IPS DF 4.7 (cell line): Measurements from ENCODE around the gene GUCA2A.
"Not testable (repeated sequence)": the region's sequence is repeated elsewhere in the genome, so short reads cannot be mapped to it uniquely, and the experiment has no call there.

Experiments
- DNase-seq: peaks from one replicate; pipeline ENCODE4 v3.0.0-alpha.2; 2013; ENCODE audit warnings: low spot score; ENCODE audit errors: extremely low read depth

The GUCA2A gene, protein sequence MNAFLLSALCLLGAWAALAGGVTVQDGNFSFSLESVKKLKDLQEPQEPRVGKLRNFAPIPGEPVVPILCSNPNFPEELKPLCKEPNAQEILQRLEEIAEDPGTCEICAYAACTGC

DNA sequence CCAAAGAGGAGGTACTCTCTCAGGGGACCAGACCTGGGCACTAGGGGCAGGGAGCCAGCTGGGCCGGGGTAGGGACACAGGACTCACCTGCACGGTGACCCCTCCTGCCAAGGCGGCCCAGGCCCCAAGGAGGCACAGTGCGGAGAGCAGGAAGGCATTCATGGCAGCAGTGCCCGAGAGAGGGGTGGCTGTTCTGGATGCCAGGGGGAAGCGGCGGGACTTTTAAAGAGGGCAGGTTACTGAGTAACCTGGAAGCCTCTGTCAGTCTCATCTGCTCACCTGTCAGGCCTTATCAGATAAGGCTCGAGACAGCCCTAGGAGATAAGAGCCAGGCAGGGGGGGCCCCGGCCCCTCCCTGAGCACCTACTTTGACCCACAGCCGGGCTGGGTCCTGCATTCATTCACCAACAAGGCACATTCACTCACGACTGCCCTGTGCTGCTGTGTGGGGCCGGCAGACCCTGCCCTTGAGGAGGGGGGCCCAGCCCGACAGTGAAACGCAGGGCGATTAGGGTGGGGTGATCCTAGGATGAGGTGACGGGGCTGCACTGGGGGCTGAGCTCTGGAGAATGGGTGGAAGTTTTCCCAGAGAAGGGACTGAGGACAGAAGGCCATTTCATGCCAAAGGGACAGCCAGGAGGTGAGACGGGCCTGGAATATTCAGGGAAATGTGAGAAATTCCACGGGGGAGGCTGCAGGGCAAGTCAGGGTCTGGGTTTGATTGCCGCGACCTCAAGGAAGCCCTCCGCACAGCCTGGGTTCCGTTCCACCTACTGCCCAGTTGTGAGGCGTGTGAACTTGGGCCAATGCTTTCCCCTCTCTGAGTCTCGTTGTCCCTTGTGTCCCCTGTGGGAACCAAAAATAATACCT lies at the start of gene GUCA2A:
Gene GUCA2A (minus strand): TSS at position 195 of the 870 bp plus-strand sequence. CDS start 33 bp downstream, at position 162.
- DNase-seq = no peak

DNA sequence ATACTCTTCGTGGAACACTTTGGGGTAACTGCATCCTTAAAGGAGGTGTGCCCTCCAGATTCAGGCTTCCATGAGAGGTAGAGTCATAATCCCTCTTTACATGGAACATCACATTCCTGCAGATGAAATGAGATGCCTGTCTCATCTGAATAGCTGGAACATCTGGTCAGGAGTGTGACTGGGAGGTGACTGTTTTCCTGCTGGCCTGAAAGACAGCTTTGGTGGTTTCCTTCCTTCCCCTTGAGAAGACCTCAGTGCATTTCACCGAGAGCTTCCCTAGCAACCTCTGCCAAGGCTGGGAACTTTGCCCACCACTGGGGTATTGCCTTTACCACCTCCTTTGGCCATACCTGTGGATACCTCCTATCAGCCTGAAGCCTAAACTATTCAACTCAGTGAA lies 46.7 kb upstream of the GUCA2A start:
- DNase-seq = no peak

DNA sequence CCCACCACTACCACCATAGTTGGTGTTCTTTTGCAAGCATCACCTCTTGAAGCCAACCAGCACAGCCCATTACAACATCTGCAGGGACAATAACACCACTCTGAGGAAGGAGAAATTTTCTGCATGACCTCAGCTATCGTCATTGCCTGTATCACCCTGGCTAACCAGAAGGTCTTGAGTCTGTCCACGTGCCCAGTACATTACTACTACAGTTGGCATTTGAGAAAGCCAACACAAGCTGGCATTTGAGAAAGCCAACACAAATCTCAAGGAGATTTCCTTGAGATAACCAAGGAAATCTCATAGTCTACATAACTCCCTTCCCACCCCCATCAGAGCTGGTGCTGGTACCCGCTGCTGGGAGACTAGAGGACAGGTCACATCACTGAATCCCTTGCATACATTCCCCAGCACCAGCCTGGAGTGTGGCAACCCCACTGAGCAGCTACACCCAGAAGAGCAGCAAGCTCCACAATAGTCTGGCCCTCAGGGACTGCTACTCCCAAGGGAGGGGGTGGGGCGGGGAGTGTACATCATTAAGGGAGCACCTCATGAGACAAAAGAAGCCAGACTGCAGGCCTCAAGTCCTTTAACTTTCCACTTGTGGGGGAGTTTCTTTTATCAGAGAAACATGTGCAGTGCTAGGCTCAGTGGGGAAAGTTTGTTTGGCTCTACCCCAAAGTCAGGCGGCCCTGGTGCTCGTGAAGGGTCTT lies 46.0 kb upstream of the GUCA2A start:
- no peak for DNase-seq

DNA sequence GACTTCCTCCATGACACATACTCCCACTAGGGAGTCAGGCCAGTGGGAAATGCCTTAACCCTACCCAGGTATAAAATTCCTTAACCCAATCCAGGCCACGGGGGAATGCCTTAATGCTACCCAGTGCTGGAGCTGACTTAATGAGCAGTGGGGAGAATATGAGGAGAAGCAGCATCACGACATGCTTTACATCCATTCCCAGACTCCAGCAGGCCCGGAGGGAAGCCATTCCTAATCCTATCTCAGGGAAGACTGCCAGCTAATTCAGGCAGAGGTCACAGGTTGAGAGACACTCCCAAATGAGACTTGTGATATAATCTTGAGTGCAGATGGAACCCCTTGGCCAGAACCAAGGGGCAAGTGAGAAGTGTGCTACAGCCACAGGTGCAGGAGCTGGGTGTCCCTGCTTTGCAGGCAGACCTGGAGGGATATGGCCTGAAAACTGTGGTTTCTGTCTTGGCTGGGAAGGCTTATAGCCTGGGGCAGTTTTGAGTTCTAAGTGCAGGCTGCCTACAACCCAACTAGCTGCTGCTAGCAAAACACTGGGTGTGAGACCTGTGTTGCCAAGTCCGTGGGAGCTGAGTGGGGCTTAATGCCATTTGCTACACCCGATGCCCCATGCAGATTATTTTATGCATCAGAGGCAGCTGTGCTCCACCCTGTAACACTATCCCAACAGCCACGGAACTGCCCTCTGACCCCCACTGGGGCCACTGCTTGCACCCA lies 45.1 kb upstream of the GUCA2A start:
- DNase-seq = no peak

DNA sequence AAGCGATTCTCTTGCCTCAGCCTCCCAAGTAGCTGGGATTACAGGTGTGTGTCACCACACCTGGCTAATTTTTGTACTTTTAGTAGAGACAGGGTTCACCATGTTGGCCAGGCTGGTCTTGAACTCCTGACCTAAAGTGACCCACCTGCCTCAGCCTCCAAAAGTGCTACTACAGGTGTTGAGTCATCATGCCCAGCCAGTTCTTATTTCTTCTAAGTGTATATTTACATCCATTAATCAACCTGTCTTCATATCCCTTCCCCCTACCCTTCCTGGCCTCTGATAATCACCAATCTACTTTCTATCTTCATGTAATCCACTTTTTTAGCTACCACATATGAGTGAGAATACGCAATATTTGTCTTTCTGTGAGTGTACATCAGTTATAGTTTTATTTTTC lies 42.4 kb upstream of the GUCA2A start:
- not testable (repeated sequence) for DNase-seq

DNA sequence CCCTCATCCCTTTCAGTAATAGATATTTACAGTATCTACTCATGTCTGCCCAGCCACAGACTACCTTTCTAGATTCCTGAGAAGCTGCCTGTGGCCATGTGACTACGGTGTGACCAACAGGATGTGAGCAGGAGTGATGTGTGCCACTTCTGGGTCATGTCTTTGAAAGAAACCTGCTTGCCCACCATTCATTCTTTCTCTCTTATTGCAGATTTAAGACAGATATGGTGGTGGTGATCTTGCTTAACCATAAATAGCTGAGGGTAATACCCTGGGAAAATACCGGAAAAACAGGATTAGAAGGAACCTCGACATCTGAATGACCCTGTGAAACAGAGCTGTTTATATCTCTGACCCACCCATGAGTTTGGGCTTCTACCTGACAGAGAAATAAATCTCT lies 41.6 kb upstream of the GUCA2A start:
- no peak for DNase-seq

DNA sequence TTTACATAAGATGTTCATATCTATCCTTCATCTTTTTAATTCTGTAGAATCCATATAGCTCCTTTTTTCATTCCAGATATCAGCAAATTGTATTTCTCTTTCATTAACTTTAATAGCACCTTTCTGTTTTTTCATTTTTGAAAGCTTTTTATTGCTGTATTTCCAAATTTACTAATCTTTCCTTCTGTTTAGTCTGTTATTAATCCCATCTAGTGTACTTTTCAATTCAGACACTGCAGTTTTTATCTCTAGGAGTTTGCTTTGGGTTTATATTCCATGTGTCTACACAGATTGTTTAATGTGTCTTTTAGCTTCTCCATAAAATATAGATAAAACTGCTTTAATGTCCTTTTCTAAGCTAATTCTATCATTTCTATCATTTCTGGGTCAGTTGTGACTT lies 37.4 kb upstream of the GUCA2A start:
- no peak for DNase-seq

DNA sequence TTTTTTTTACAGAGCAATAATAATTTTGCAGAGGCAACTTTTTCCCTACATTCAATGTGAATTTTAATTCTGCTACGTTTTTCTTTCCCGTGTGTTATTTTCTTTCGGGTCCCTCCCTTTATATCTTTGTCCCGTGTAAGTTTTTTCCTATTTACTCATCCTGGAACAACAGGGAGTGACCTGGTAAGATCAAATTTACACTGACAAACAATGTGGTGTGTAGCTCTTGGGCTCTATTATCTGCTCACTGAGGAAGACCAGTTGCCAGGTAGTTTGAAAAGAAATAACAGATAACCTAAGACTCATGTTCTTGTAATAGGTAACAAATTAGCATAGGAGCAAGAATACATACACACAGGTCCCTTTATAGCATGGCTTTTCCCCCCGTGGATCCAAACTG lies 33.7 kb upstream of the GUCA2A start:
- DNase-seq = no peak

DNA sequence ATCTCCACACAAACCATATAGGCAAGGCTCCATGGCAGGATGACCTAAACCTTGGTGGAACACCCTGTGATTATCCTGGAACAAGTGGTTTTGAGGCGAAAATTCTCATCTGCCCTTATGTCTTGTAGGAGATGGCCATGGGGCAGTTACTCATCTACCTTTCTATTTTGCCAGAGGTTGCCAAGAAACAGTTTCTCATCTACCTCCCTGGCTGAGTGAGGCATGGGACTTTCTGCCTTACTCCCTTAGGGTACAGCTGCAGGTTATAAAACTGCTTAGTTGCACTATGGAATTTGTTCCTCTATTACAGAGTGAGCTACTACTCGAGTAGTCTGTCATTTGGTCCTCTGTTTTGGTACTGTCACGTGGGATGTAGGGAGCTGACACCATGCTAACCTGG lies 31.3 kb upstream of the GUCA2A start:
- no peak for DNase-seq

DNA sequence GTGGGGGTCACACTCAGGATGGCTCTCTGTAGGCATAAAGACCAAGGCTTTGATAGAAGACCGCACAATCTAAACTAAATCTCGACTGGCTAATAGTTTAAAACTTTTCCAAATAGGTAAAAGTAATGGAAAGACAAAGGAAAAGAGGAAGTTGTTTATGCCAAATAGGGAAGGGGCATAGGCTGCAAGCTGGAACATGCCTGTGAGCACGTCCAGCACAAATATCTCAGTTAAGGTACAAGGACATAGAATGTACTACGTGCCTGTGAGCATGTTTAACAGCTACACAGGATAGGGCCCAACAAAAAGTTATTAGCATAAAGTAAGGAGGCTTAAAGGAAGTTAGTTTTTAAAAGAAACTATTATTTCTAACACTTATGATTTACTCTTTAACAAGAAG lies 27.6 kb upstream of the GUCA2A start:
- DNase-seq = no peak

DNA sequence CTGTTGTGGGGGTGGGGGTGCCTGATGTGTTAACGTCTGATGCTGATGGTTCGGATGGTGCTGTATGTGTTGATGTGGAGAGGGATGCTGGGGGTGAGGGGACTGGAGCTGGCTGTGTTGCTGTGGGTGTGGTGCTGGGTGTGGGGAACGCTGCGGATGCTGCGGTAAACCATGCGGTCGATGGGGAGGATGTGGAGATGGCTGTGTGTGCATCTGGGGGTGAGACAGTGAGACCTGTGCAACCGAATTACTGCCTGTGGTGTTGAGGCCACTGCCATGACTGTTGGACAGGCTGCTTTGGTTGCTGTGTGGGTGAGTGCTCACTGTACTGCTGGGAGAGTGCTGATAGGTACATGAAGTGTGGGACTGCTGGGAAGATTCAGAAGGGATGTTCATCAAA lies 26.8 kb upstream of the GUCA2A start:
- no peak for DNase-seq

DNA sequence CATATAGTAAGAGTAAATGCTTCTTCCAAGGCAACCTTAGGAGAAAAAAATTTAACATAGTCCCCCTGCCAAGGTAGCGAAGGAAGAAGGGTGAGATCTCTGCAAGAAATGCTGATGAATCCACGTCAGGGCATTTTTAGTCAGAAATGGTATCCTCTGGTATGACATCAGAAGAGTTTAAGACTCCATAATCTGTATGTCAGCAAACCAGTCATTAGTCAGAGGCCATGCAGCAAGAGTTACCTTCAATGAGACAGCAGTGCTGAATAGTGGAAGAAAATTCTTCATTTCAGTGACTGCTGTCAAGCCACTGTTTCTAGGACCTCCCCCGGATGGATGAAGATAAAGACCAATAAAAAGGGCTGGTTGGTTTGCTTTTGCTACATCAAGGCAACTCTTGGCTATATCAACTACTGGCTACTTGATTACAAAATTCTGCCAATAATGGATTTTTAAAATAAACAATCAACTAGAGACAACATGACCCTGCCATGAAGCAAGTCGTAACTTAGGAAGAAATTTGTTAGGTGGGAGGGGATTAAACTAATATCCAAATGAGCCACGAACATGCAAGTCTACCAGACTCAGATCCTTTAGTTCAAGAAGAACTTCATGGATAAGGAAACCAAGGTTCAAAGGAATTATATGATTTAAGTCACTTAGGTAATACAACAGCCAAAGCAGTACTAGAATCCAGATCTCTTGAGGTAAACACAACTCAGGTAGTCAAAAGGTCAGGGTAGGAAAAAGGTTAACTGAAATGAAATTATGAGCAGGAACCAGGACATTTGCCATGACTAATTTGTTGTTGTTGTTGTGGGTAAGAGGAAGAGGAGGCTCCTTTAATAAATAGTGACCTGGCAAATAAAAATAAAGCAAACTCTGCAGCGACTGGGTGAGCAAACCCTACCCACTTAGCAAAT lies 25.6 kb upstream of the GUCA2A start:
- no peak for DNase-seq

DNA sequence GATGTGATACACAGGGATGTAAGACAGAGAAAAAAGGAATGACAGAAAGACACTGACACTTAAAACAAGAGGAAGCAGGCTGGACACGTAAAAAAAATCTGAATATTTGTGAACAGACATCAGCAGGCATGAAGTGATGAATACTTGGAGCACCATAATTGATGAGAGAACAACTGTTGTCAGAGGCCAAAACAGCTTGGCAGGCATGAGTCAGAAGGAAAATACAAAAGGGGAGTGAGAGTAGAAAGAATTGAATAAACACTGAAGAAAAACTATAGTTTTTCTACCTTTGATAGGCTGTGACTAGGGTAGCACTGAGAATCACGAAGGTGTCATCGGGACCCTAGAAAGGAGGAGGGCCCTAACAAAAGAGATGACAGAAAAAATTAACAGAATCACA lies 21.6 kb upstream of the GUCA2A start:
- no peak for DNase-seq

DNA sequence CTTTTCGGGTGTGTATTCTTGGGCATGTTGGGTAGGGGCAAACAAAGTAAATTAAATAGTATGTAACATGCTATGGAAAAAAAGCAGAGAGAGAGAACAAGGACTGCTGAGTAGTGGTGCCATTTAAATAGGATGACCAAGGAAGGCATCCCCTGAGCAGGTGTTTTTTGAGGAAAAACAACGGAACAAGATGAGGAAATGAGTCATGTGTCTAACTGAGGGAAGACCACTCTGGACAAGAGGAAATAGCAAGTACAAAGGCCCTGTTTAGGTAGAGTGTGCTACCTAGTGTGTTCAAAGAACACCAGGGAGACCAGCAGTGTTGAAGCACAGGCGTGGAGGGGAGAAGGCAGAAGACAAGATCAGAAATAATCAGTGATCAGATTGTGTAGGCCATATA lies 20.1 kb upstream of the GUCA2A start:
- no peak for DNase-seq

DNA sequence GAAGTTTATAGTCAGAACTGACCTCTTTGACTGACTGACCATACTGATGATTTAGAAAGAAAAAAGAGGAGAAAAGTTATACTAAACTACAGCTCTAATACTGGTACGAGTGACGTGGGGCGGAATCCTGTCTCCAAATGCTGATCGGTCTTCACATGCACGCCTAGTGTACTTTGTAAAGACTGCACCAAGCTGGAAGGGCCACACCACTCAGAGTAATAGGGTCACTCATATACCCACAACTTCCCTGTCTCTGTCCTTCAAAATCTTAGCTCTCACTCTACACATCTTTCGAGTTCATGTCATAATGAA lies 19.4 kb upstream of the GUCA2A start:
- no peak for DNase-seq

DNA sequence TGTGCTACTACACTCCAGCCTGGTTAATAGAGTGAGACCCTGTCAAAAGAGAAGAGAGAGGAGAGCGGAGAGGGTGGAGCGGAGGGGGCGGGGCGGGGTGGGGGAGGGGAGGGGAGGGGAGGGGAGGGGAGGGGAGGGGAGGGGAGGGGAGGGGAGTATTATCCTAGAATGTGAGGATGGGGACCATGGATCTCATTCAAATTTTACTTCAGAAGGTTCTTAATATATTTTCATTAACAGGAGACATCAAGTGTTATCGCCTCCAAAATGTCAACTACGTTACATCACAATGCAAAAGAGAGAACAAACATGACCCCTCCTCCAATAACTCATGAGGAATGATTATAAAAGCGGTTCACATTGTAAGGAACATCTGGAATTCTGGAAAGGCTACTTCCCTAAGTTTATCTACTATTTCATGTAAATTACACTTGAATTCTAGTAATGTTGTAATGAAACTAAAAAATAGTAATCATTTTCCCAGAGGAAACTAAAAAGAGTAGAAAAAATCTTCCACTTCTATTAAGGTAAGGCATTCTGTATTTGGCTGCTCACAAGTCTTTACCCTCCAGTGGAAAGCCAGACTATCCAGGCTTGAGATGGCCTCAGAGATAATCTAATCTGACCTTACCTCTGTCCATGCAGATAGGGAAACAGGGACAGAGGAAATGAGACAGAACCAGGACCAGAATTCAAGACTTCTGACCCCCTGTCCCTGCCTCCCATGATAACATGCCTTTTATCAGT lies 18.8 kb upstream of the GUCA2A start:
- no peak for DNase-seq

DNA sequence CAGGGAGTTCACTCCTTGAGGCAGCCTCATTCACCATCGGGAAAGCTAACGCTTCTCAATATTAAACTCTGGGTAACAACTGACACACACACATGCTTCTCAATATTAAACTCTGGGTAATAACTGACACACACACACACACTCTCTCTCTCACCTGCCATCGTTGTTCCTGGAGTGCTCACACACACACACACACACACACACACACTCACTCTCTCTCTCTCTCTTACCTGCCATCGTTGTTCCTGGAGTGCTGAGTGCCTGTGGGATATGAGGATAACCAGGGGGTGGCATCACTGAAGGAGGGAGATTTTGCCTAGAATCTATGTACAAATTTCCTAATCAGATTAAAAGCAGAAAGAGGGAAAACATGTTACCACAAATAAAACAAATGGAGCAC lies 17.1 kb upstream of the GUCA2A start:
- no peak for DNase-seq

DNA sequence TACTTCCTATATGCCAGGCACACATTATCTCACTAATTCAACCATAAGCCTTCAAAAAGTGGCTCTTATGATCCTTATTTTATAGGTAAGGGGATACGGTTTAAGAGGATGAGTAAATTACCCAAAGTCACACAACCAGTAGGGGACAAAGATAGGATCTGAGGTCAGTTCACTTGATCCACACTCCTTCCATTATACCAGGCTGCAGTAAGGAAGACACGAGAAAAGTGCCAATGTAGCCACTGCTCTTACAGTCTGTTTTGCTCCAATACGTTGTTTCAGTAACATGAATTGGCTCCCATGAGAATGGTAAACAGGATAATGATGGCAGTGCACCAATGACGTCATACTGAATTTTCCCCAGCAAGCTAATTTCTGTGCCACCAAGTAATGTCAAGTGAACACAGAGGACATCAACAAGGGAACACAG lies 15.4 kb upstream of the GUCA2A start:
- DNase-seq = no peak

DNA sequence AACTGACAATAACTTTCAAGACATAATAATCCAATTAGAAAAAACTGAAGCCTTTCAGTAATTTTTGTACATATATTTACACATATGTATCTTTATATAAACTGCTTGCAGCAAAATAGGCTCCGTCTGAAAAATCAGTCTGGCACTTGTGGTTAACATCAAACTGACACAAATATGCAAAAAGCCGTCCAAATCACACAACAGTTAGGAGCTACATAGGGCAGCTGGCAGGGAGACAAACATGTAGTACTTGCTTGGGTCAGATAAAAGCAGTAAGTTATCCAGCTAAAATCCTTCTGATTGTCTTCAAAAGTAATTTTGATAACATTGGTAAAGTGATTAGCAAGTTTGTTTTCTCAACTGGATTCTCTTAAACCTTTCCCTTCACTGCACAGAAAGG lies 14.7 kb upstream of the GUCA2A start:
- no peak for DNase-seq

DNA sequence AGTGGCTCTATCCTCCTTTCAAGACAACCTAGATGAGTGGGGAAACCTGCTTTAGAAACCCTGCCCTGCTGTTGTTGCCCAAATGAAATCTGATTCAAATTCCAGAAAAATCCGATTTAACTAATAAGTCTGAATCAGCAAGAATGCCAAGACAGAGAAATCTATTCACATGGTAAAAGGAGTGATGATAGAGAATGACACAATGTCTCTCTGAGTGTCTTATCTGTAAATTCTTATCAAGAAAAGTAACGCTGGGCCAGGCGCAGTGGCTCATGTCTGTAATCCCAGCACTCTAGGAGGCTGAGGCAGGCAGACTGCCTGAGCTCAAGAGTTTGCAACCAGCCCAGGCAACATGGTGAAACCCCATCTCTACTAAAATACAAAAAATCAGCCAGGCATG lies 13.7 kb upstream of the GUCA2A start:
- no peak for DNase-seq
